ENCODE data around the gene RDH13.
"Not testable (repeated sequence)": the region's sequence is repeated elsewhere in the genome, so short reads cannot be mapped to it uniquely, and the experiment has no call there.

The RDH13 gene

DNA sequence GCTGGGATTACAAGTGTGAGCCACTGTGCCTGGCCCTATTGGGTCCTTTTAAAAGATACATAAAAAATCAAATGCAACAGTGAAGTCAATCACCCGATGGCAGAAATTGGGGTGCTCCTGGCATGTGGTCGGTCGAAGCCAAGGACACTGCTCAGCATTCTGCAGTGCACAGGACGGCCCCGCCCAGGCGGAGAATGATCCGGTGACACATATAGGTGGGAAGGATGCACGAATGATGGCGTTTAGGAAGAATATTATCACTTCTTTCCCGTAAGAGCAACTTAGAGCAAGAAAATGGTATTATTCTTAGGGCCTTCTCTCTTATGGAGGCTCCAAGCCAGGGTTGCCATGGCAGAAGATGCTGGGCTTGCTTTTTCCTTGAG is 21.7 kb downstream of the RDH13 start:
- H3K9me3 ChIP-seq (ENCODE audit: insufficient read depth, low read depth, low read length): no peaks in the 10 kb centered on the region
- H3F3A ChIP-seq (ENCODE audit: low read depth): no peaks in the 10 kb centered on the region
- no peaks in the 10 kb centered on the region for H3K9me2 ChIP-seq (replicated peaks; ENCODE audit: low read depth, low read length)
- no peaks in the 10 kb centered on the region for H3K79me2 ChIP-seq (ENCODE audit: insufficient read depth, low read length)
- H2AFZ ChIP-seq (ENCODE audit: low read length): no peak overlapping the region
- H3K4me2 ChIP-seq (ENCODE audit: low read depth, low read length, poor library complexity, severe bottlenecking): no peak overlapping the region
- H4K20me1 ChIP-seq (ENCODE audit: insufficient read depth, low read length, poor library complexity, severe bottlenecking): no peaks in the 10 kb centered on the region
- TF ChIP-seq EZH2phosphoT487 (IDR thresholded peaks at IDR 0.05; ENCODE audit: borderline replicate concordance): no peak
- TF ChIP-seq, protein P1, sequence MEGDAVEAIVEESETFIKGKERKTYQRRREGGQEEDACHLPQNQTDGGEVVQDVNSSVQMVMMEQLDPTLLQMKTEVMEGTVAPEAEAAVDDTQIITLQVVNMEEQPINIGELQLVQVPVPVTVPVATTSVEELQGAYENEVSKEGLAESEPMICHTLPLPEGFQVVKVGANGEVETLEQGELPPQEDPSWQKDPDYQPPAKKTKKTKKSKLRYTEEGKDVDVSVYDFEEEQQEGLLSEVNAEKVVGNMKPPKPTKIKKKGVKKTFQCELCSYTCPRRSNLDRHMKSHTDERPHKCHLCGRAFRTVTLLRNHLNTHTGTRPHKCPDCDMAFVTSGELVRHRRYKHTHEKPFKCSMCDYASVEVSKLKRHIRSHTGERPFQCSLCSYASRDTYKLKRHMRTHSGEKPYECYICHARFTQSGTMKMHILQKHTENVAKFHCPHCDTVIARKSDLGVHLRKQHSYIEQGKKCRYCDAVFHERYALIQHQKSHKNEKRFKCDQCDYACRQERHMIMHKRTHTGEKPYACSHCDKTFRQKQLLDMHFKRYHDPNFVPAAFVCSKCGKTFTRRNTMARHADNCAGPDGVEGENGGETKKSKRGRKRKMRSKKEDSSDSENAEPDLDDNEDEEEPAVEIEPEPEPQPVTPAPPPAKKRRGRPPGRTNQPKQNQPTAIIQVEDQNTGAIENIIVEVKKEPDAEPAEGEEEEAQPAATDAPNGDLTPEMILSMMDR (conservative IDR thresholded peaks at IDR 0.05; ENCODE audit: low read length): no peak
- H3K4me3 ChIP-seq (ENCODE audit: low read length, poor library complexity, severe bottlenecking): no peak overlapping the region
- H3K9ac ChIP-seq (ENCODE audit: low read depth, low read length, poor library complexity, severe bottlenecking): no peak overlapping the region
- H3K27me3 ChIP-seq (ENCODE audit: insufficient read depth, low read length, poor library complexity, severe bottlenecking): no peaks in the 10 kb centered on the region
- no peaks in the 10 kb centered on the region for H3K36me3 ChIP-seq (ENCODE audit: insufficient read depth, low read length)
- H3K4me1 ChIP-seq (ENCODE audit: insufficient read depth, low read length, poor library complexity, severe bottlenecking): peaks cover 5% of the 10 kb centered on the region

DNA sequence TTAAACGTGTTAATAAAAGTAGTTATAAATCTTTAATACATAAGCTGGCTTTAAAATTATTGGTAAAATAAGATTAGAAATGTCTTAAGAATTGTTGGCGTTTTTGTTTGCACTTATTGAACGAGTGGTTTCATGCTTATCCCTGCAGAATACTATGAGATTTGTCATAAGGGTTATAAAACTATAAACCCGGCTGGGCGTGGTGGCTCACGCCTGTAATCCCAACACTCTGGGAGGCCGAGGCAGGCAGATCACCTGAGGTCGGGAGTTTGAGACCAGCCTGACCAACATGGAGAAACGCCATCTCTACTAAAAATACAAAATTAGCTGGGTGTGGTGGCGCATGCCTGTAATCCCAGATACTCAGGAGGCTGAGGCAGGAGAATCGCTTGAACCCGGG is 22.3 kb downstream of the RDH13 start:
- H2AFZ ChIP-seq (ENCODE audit: low read length); H3K36me3 ChIP-seq (ENCODE audit: insufficient read depth, low read length); H3K4me1 ChIP-seq (ENCODE audit: insufficient read depth, low read length, poor library complexity, severe bottlenecking); H4K20me1 ChIP-seq (ENCODE audit: insufficient read depth, low read length, poor library complexity, severe bottlenecking); H3K79me2 ChIP-seq (ENCODE audit: insufficient read depth, low read length); H3K9me3 ChIP-seq (ENCODE audit: insufficient read depth, low read depth, low read length); H3K9me2 ChIP-seq (replicated peaks; ENCODE audit: low read depth, low read length); H3K4me3 ChIP-seq (ENCODE audit: low read length, poor library complexity, severe bottlenecking); H3F3A ChIP-seq (ENCODE audit: low read depth); H3K9ac ChIP-seq (ENCODE audit: low read depth, low read length, poor library complexity, severe bottlenecking); H3K27me3 ChIP-seq (ENCODE audit: insufficient read depth, low read length, poor library complexity, severe bottlenecking); H3K4me2 ChIP-seq (ENCODE audit: low read depth, low read length, poor library complexity, severe bottlenecking): not testable (repeated sequence)

DNA sequence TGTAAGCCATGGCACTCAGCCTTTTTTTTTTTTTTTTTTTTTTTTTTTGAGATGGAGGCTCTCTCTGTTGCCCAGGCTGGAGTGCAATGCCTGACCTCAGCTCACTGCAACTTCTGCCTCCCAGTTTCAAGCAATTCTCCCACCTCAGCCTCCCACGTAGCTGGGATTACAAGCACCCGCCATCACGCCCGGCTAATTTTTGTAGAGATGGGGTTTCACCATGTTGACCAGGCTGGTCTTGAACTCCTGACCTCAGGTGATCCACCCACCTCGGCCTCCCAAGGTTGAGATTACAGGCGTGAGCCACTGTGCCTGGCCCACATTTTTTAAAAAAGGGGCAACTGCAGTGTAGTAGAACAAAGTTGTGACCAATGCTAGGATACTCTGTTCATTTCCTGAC is 25.3 kb downstream of the RDH13 start:
- H2AFZ ChIP-seq (ENCODE audit: low read length); H3K4me1 ChIP-seq (ENCODE audit: insufficient read depth, low read length, poor library complexity, severe bottlenecking); H3K79me2 ChIP-seq (ENCODE audit: insufficient read depth, low read length); H3K9ac ChIP-seq (ENCODE audit: low read depth, low read length, poor library complexity, severe bottlenecking); H3K9me2 ChIP-seq (replicated peaks; ENCODE audit: low read depth, low read length); H3F3A ChIP-seq (ENCODE audit: low read depth); H3K36me3 ChIP-seq (ENCODE audit: insufficient read depth, low read length); H3K27me3 ChIP-seq (ENCODE audit: insufficient read depth, low read length, poor library complexity, severe bottlenecking); H3K4me2 ChIP-seq (ENCODE audit: low read depth, low read length, poor library complexity, severe bottlenecking); H3K4me3 ChIP-seq (ENCODE audit: low read length, poor library complexity, severe bottlenecking); H3K9me3 ChIP-seq (ENCODE audit: insufficient read depth, low read depth, low read length); H4K20me1 ChIP-seq (ENCODE audit: insufficient read depth, low read length, poor library complexity, severe bottlenecking): not testable (repeated sequence)

DNA sequence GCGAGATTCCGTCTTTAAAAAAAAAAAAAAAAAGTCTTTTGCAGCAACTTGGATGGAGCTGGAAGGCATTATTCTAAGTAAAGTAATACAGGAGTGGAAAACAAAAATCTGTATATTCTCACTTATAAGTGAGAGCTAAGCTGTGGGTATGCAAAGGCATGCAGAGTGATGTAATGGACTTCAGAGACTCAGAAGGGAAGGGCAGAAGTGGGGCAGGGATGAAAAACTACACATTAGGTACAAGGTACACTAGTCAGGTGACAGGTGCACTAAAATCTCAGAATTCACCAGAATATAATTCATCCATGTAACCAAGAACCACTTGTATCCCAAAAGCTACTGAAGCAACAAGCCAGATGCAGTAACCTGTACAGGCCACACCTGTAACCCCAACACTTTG is 26.9 kb downstream of the RDH13 start:
- Histone ChIP-seq H3K4me2 (ENCODE audit: low read depth, low read length, poor library complexity, severe bottlenecking) (no peak overlapping the region), H3K9ac (ENCODE audit: low read depth, low read length, poor library complexity, severe bottlenecking) (no peak overlapping the region), H3K79me2 (ENCODE audit: insufficient read depth, low read length) (no peaks in the 10 kb centered on the region), H3K9me2 (replicated peaks; ENCODE audit: low read depth, low read length) (no peaks in the 10 kb centered on the region), H3K27me3 (ENCODE audit: insufficient read depth, low read length, poor library complexity, severe bottlenecking) (no peaks in the 10 kb centered on the region), H3K4me3 (ENCODE audit: low read length, poor library complexity, severe bottlenecking) (no peak overlapping the region), H3K9me3 (ENCODE audit: insufficient read depth, low read depth, low read length) (no peaks in the 10 kb centered on the region), H3K4me1 (ENCODE audit: insufficient read depth, low read length, poor library complexity, severe bottlenecking) (no peaks in the 10 kb centered on the region), H3K36me3 (ENCODE audit: insufficient read depth, low read length) (no peaks in the 10 kb centered on the region), H3F3A (ENCODE audit: low read depth) (no peaks in the 10 kb centered on the region), H4K20me1 (ENCODE audit: insufficient read depth, low read length, poor library complexity, severe bottlenecking) (no peaks in the 10 kb centered on the region), H2AFZ (ENCODE audit: low read length) (no peak overlapping the region)
- TF ChIP-seq, protein P1 (conservative IDR thresholded peaks at IDR 0.05; ENCODE audit: low read length): no peak
- TF ChIP-seq EZH2phosphoT487 (IDR thresholded peaks at IDR 0.05; ENCODE audit: borderline replicate concordance): no peak
